Transverse colon (tissue), 4 donors: Measurements from ENCODE around the gene ACKR4.

Experiments used
- CTCF ChIP-seq, 5 experiments: fragments of 200-600 bp in 3 of 5; fragments of 450-650 bp in 2 of 5; sonication (generic) in 3 of 5; IDR thresholded peaks; 1 replicate in 2 of 5; 2 replicates in 3 of 5; pipeline ENCODE4 v1.5.1; 2016 to 2017; ENCODE audit warnings: antibody characterized with exemption in 5 of 5, inconsistent platforms in 3 of 5, mild to moderate bottlenecking in 2 of 5, moderate library complexity in 1 of 5
- POLR2A ChIP-seq: fragments of 450-650 bp; IDR thresholded peaks from one replicate; pipeline ENCODE4 v1.6.1; 2016; ENCODE audit warnings: antibody characterized with exemption, mild to moderate bottlenecking, moderate library complexity
- POLR2AphosphoS5 ChIP-seq, 3 donors: sonication (generic); formaldehyde crosslinking; IDR thresholded peaks; one replicate each; pipeline ENCODE4 v1.6.1; 2016; ENCODE audit warnings: antibody characterized with exemption in 3 of 3

GRCh38 chr3:132596816-132597433, at the start of gene ACKR4:
- TF ChIP-seq CTCF (IDR thresholded peaks at IDR 0.05) (no peak), POLR2AphosphoS5 (IDR thresholded peaks at IDR 0.05) (no peak), POLR2A (no peak)
